ENCODE results near the gene VEPH1.

The VEPH1 gene

GRCh38 chr3:157282261-157283191, 220.7 kb downstream of the VEPH1 start:
- no peak overlapping the region for H3K4me3 ChIP-seq (ENCODE audit: low read depth, low read length)
- no peak for DNase-seq (ENCODE audit: low read depth)
- TF ChIP-seq CTCF (IDR thresholded peaks at IDR 0.05; ENCODE audit: control insufficient read depth, extremely low read depth, insufficient read depth), result no peak

GRCh38 chr3:157280786-157281185, 222.4 kb downstream of the VEPH1 start:
- no peak for DNase-seq (ENCODE audit: low read depth)
- no peak for TF ChIP-seq CTCF (IDR thresholded peaks at IDR 0.05; ENCODE audit: control insufficient read depth, extremely low read depth, insufficient read depth)
- H3K4me3 ChIP-seq (ENCODE audit: low read depth, low read length), result no peak overlapping the region

GRCh38 chr3:157280354-157280753, 222.9 kb downstream of the VEPH1 start:
- H3K4me3 ChIP-seq (ENCODE audit: low read depth, low read length), result no peak overlapping the region
- TF ChIP-seq CTCF (IDR thresholded peaks at IDR 0.05; ENCODE audit: control insufficient read depth, extremely low read depth, insufficient read depth), result no peak
- DNase-seq (ENCODE audit: low read depth), result no peak

- no peak for TF ChIP-seq CTCF (IDR thresholded peaks at IDR 0.05; ENCODE audit: control insufficient read depth, extremely low read depth, insufficient read depth)
- DNase-seq (ENCODE audit: low read depth), result no peak
- no peak overlapping the region for H3K4me3 ChIP-seq (ENCODE audit: low read depth, low read length)
These were observed 224.0 kb downstream of the VEPH1 start for GRCh38 chr3:157279237-157279636.

- no peak overlapping the region for H3K4me3 ChIP-seq (ENCODE audit: low read depth, low read length)
- DNase-seq (ENCODE audit: low read depth), result no peak
- no peak for TF ChIP-seq CTCF (IDR thresholded peaks at IDR 0.05; ENCODE audit: control insufficient read depth, extremely low read depth, insufficient read depth)
These were observed 226.4 kb downstream of the VEPH1 start for GRCh38 chr3:157276801-157277200.

GRCh38 chr3:157275832-157276231, 227.4 kb downstream of the VEPH1 start:
- no peak for DNase-seq (ENCODE audit: low read depth)
- no peak overlapping the region for H3K4me3 ChIP-seq (ENCODE audit: low read depth, low read length)
- no peak for TF ChIP-seq CTCF (IDR thresholded peaks at IDR 0.05; ENCODE audit: control insufficient read depth, extremely low read depth, insufficient read depth)
